Inferior parietal cortex (tissue), 1 donor: ENCODE measurements around the gene POLR1E.

Experiments
- DNase-seq: peaks from one replicate; pipeline ENCODE4 v3.0.0-alpha.2; 2016; ENCODE audit errors: extremely low spot score

Gene POLR1E, protein sequence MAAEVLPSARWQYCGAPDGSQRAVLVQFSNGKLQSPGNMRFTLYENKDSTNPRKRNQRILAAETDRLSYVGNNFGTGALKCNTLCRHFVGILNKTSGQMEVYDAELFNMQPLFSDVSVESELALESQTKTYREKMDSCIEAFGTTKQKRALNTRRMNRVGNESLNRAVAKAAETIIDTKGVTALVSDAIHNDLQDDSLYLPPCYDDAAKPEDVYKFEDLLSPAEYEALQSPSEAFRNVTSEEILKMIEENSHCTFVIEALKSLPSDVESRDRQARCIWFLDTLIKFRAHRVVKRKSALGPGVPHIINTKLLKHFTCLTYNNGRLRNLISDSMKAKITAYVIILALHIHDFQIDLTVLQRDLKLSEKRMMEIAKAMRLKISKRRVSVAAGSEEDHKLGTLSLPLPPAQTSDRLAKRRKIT

DNA sequence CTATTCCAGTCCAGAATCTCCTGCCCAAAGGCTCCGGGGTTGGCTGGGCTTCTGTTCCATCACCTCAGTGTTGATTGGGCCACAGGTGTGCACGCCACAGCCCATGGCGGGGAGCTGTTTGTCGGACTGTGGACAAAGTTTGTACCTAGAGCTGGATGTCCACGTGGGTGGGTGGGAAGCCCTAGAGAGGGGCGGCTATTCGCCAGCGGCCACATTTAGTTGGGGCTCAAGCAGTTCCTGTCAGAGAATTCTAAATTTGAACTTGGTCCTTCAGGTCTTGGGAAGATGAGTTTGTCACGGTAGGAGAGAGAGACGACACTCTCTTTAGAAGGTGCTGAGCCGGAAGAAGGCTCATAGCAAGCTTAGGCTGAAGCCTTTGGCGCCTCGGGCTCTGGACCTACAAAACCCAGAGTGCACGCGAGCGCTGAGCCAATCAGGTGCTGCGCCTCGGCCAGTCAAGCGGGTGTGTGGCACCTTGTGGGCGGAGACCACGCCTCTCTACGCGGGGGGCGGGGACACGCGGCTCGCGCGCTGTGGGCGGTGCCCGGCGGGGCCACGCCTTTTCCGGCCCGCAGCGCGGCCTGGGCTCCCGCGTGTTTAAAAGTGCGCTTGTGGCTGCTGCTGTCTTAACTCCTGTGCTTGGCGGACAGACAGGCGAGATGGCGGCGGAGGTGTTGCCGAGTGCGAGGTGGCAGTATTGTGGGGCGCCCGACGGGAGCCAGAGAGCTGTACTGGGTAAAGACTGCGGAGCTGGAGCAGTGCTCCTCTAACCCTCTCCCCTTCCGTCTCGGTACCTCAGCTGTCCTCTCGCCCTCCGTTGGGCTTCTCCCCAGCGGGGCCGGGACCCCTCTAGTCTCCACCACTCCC lies at the start of gene POLR1E:
TSS of gene POLR1E (plus strand) at position 560 of the 867 bp plus-strand sequence. CDS start at position 660, 100 bp downstream.
- DNase-seq, result peak; percentile 88

DNA sequence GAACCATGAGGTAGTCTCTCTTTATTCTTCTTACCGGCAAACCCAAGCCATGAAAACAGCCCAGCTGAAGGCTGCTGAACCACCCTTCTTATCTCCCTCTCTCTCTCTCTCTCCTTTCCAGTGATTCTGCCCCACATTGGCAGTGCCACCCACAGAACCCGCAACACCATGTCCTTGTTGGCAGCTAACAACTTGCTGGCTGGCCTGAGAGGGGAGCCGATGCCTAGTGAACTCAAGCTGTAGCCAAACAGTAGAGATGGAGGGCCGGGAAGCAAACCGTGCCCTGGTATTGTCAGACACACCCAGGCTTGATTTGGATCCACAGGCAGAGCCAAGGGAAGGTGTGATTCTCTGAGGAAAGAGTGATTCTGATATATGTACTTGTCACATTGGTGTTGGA lies 49.2 kb upstream of the POLR1E start:
- DNase-seq, result no peak

DNA sequence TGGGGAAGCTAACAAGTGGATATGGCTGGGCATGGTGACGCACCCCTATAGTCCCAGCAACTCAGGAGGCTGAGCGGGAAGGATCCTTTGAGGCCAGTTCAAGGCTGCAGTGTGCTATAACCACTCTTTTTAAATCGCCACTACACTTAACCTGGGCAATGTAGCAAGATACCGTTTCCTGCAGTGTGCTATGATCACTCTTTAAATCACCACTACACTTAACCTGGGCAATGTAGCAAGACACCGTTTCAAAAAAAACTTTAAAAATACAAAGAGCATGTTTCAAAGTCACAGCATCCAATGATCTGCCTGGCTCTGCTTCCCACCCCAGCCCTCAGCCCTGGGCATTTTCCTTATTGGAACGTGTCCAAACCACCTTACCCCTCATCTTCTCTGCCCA lies 48.7 kb upstream of the POLR1E start:
- no peak for DNase-seq

DNA sequence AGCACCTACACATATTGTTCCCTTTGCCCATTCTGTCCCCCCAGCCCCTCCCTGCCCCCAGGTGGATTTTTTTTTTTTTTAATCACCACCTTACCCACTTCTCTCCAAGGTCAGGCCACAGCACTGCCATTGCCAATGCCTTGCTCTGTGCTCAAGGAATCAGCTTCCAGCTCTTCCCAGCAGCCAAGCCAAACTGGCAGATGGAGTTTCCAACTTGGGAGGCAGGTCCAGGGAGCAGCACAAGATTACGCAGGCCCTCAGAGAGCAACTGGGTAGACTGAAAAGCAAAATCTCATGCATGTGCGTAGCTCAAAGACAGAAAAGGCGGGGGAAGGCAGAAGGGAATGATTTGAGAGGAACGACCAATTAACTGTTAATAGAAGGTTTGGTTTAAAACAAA lies 48.1 kb upstream of the POLR1E start:
- DNase-seq, result no peak

DNA sequence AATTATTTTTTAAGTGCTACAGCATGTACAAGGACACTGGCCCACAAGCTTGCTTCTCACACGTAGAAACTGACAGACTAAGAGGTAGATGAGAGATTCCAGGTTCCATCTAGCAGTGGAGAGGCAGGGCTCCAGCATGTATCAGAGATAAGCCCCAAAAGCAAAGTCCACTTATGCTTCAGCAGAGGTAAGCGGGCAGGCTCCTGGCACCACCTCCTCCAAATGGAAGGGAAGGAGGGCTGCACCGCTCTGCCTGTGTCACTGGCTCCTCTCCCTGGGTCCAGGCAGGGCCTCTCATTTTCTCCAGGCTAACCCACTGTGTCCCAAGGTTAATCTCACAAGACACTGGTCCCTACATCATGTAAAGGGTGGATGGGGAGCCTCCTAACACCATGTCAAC lies 47.4 kb upstream of the POLR1E start:
- no peak for DNase-seq

DNA sequence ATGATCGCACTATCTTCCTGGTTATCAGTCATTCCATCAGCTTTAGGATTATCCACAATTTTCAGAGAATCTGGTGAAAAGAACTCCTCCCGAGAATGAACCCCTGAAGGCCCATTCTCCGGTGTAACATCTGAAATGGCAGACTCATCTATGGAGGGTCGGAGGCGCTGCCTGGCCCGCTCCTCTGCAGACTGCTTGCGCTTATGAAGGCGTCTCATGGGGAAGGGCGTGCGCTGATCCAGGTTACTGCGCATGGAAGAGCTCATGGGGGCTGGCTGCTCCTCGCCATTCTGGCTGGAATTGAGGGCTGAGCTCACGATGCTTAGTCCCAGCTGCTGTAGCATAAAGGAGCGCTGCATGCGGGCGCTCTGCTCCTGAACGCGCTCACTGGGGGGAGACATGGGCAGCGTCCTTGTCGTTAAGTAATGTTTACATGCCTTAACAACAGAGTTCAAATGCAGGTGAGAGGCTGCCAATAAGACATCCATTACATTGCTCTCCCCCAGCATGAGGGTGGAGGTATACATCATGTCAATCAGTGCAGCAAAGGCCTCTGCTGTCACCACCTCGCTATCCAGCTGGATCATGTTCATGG lies 43.9 kb upstream of the POLR1E start:
- DNase-seq, result no peak

DNA sequence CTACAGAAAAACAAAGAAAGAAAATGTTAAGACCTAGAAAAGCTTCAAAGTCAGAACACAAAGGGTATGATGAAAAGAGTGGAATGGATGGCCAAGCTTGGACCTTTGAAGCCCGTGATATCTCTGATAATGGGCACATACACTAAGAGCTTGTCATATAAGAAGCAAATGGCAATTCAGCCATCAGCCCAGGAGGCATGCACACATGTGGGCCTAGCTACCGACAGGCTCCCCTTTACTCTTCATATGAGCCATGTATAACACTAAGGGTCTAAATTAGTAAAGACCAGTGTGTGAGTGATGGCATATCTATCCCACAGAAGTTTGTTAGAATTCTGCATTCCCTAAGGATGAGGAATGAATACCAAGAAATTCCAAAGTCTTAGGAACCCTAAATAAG lies 43.2 kb upstream of the POLR1E start:
- no peak for DNase-seq

DNA sequence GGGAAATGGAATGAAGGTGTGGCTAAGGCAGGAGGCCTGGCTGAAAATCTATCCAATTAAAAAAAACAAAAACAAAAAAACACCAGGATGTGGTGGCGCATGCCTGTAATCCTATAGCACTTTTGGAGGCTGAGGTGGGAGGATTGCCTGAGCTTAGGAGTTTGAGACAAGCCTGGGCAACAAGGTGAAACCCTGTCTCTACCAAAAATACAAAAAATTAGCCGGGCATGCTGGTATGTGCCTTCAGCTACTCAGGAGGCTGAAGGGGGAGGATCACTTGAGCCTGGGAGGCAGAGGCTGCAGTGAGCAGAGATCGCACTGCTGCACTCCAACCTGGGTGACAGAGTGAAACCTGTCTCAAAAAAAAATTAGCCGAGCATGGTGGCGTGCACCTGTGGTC lies 42.2 kb upstream of the POLR1E start:
- DNase-seq, result no peak

DNA sequence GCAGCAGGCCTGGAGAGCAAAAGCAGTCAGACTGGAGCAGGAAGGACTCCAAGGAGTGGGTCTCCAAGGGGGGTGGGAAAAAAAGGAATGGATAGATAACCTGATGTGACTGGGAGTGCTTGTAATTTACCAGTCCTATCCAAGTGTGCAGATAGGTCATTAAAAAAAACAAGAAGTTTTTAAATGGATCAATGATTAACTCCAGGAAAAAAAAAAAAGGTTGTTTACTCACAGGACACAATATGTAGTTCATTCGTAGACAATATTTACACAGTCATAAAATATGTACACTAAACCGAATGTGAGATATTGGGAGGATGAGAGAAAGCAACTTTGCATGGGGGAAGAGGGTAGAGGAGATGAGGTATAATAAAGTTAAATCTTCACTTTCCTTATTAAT lies 40.9 kb upstream of the POLR1E start:
- DNase-seq, result no peak

DNA sequence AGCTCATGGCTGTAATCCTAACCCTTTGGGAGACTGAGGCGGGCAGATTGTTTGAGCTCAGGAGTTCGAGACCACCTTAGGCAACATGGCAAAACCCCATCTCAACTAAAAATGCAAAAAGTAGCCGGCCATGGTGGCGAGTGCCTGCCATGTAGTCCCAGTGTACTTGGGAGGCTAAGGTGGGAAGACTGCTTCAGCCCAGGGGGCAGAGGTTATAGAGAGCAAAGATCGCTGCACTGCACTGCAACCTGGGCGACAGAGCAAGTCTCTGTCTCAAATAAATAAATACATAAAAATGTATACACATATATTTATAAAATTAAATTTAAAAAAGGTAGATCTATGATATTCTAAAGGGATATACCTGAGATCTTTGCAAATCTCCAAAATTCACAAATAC lies 39.9 kb upstream of the POLR1E start:
- no peak for DNase-seq

DNA sequence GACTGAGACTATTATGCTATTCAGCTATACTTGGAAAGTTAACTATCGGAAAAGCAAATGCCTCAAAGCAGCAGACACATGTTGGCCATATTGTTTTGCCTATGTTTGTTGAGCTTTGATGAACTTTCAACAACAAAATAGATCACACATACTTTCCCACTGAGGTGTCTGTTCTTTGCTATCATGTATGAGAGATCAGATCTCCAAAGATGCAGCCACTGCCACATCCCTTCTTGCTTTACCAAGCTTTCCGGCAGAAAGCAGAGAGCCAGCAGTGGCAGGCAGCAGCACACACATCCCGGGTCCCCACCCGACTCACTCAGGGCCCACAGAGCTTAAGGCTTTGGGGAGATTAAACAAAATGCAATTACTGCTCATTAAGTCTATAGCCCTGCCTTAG lies 39.3 kb upstream of the POLR1E start:
- no peak for DNase-seq

DNA sequence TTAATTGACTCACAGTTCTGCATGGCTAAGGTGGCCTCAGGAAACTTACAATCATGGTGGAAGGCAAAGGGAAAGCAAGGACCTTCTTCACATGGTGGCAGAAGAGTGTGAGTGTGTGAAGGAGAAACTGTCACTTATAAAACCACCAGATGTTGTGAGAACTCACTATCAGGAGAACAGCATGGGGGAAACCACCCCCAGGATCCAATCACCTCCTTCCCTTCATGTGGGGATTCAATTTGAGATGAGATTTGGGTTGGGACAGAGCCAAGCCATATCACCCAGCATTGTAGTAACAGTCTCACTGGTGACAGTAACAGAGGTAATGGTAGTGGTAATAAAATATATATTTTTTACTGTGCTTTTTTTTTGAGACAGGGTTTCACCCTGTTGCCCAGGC lies 38.6 kb upstream of the POLR1E start:
- no peak for DNase-seq

DNA sequence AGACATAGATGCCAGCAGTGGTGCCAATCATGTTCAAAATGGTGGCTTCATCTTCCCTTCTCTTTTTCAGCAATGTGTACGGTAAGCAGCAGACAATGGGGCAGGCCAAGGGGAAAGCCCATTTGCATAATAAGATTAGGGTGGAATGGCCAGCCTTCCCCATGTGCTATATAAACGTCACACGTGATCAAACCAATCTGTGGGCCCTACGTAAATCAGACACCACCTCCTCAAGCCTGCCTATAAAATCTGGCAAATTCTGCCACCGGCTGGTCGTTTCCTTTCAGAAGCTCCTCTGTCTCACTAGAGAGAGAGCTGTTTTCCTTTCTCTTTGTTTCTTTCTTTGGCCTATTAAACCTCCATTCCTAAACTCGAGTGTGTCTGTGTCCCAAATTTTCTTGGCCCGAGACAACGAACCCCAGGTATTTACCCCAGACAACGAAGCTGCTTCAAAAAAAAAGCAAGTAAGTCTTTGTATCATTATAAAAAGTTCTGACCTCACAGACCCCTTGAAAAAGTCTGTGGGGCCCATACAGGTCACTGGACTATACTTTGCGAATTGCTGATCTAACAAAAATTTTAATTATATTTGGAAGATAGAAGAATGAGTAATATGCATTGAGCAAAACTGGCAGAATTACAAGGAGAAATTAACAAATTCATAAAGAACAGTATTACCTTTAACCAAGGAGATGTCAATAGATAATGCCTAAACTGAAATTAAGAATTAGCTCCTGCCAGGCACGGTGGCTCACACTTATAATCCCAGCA lies 35.7 kb upstream of the POLR1E start:
- peak; percentile 72 for DNase-seq

DNA sequence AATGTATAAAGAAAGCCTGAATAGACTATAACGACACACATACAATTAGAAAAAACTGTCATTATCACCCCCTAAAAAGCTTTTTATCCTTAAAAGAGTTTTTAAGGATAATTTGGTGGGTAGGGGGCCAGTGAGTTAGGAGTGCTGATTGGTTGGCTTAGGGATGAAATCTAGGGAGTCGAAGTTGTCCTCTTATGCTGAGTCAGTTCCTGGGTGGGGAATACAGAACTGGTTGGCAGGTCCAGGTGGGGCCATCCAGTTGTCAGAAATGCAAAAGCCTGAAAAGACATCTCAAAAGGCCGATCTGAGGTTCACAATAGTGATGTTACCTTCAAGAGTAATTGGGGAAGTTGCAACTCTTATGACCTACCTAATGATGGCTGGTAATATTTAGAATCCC lies 34.1 kb upstream of the POLR1E start:
- DNase-seq, result no peak

DNA sequence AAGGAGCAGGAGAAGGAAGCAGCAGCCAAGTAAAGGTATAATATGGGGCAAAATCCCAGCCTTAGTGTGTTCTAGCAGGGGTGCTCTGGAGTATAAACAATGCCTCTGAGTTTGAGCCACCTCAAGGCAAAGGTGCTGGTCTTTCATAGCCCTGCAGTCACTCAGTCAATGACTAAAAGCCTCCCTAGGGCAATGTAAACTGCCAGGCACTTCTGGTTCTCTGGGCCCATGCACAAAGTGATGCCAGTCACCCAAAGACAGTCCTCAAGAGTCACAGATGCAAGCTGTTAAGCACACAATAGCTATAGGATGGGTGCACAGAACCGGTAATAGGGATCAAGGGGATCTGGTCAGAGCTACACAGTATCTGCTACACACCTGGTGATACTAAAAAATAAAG lies 33.1 kb upstream of the POLR1E start:
- no peak for DNase-seq

DNA sequence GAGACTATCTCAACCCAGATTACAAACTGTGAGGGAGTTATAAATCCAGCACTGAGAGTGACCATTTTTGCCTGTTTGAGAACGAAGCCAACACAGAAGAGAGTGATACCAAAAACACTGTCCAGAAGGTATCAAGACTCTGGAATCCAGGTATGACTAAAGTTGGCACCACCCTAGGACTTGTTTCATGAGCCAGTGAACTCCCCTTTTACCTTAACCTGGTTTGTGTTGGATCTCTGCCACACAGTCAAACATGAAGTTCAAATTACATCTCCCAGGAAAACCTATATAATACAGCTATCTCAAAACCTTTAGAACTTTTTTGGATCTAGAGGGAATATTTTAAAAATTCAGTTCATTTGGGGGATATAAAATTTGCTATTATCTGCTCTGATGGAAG lies 31.9 kb upstream of the POLR1E start:
- DNase-seq, result no peak

DNA sequence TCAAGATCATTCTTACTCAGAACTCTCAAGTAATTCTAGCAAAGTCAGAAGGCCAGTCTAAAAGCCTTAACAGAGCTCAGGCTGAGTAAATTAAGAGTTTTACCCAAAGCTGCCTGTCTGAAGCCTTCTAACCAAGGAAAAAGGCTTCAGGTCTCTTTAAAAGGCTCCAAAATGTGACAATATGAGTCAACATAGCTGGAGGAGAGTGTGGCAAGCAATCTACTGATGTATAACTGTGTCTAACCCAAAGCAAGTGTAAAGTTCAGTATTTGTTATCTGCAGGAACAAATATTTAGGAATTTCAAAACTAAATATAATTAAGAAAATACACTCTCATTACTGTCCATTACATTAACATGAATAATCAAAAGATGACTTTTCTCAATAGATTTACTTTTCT lies 31.5 kb upstream of the POLR1E start:
- DNase-seq, result no peak

DNA sequence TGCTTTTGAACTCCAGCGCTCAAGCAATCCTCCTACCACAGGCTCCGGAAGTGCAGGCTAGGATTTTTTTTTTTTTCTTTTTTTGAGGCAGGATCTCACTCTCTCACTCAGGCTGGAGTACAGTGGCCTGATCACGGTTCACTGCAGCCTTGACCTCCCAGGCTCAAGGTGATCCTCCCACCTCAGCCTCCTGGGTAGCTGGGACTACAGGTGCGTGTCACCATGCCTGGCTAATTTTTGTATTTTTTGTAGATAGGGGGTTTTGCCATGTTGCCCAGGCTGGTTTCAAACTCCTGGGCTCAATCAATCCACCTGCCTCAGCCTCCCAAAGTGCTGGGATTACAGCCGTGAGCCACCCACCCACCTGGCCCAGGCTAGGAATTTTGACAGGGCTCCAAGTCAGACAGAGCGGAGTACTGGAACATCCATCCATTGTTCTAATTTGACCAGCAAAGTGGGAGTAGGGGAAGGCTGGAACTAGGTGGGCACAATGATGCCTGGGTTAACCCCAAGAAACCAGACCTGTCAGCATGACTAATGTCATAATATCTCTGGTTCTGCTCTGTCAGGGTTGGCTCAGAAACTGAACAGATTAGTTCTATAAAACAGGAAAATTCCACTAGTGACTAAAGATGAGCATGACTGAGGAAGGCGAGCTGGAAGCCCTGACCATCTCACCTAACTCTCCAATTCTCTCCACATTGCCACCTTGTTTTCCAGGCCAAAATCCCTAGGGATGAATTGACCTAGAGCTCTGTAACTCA lies 29.7 kb upstream of the POLR1E start:
- no peak for DNase-seq

DNA sequence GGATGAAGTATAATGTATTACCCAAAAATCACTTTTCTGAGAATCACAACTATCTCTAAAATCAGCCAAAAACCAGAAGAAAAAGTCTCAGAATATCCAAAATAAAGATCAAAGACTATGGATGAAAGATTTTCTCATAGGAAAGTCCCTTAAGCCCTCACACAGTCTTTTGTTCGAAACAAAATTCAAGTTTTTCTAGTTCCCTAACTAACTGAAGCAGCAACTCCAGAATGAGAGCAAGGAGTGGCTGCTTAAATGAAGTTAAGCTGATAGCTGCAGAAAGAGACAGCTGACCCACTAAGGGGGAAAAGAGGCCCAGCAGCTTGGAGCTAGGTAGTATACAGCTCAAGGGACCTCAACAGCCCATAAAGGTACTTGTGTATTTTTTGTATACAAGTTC lies 28.9 kb upstream of the POLR1E start:
- DNase-seq, result no peak

DNA sequence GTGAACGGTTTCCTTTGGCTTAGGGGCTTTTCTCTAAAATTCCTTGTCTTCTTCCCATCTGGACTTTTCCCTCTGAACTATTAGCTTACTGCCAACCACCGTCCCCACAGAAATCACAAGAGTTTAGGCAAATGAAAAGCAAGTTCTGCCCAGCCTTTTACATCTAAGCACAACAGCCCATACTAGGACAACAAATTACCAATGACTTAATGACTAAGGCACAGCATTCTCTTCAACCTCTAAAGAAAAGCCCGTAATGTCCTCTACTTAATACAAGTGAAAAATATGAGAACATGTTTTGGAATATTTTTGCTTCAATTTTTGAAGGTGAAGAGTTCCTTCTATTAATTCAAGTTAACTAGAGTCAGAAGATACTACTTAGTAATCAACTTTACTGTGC lies 21.7 kb upstream of the POLR1E start:
- DNase-seq, result no peak
